K562 (cell line): Measurements from ENCODE around the gene PPP1R10. TPM values are rescaled to one million over a fixed set of nuclear protein-coding genes. Genes with fewer than 3 reads are reported as not detected.

Experiments used
- ARID1B ChIP-seq: fragments of 450-650 bp; IDR thresholded peaks from 2 replicates; pipeline ENCODE4 v1.6.1; 2016; ENCODE audit warnings: antibody characterized with exemption, mild to moderate bottlenecking, inconsistent platforms
- BCOR ChIP-seq: fragments of 450-650 bp; IDR thresholded peaks from 2 replicates; pipeline ENCODE4 v1.6.1; 2016
- BHLHE40 ChIP-seq: IDR thresholded peaks from 2 replicates; pipeline ENCODE4 v1.6.1; 2011; ENCODE audit warnings: low read length, improper control_type of control experiment
- GATAD2B ChIP-seq: fragments of 450-650 bp; IDR thresholded peaks from 2 replicates; pipeline ENCODE4 v1.6.1; 2017; ENCODE audit warnings: mild to moderate bottlenecking, borderline replicate concordance
- HDAC2 ChIP-seq: fragments of 450-650 bp; IDR thresholded peaks from 2 replicates; pipeline ENCODE4 v1.6.1; 2016; ENCODE audit warnings: mild to moderate bottlenecking
- HNRNPK ChIP-seq: fragments of 200-400 bp; formaldehyde crosslinking; IDR thresholded peaks from one replicate; pipeline ENCODE4 v1.6.1; 2018; ENCODE audit warnings: mild to moderate bottlenecking, low read depth, low read length; ENCODE audit not compliant: poor library complexity, severe bottlenecking
- ILF3 ChIP-seq: fragments of 450-650 bp; IDR thresholded peaks from 2 replicates; pipeline ENCODE4 v1.6.1; 2018; ENCODE audit warnings: antibody characterized with exemption, mild to moderate bottlenecking, moderate library complexity, borderline replicate concordance
- KAT2B ChIP-seq: IDR thresholded peaks from one replicate; pipeline ENCODE4 v1.6.1; 2012; ENCODE audit warnings: low read depth, mild to moderate bottlenecking, control low read depth, inconsistent platforms, low read length, moderate library complexity
- MCM3 ChIP-seq: fragments of 450-650 bp; IDR thresholded peaks from 2 replicates; pipeline ENCODE4 v1.6.1; 2016
- NFYB ChIP-seq: IDR thresholded peaks from 2 replicates; pipeline ENCODE4 v1.6.1; 2011; ENCODE audit warnings: mild to moderate bottlenecking, moderate library complexity; ENCODE audit not compliant: insufficient read length; ENCODE audit errors: extremely low read depth
- NR2F6 ChIP-seq: fragments of 450-650 bp; formaldehyde crosslinking; IDR thresholded peaks from 2 replicates; pipeline ENCODE4 v1.4.0; 2020; ENCODE audit warnings: mild to moderate bottlenecking
- SREBF2 ChIP-seq: sonication (generic); formaldehyde crosslinking; IDR thresholded peaks from 2 replicates; pipeline ENCODE4 v1.4.0; 2020; ENCODE audit warnings: mild to moderate bottlenecking, missing genetic modification reagents
- TCF7 ChIP-seq: sonication (generic); IDR thresholded peaks from 2 replicates; pipeline ENCODE4 v1.6.1; 2016; ENCODE audit warnings: antibody characterized with exemption, borderline replicate concordance
- TFAM ChIP-seq: fragments of 250-450 bp; sonication (Bioruptor Pico); conservative IDR thresholded peaks from 2 replicates; pipeline ENCODE4 v1.5.0; 2021; ENCODE audit warnings: mild to moderate bottlenecking, moderate library complexity
- THRAP3 ChIP-seq: fragments of 450-650 bp; IDR thresholded peaks from 2 replicates; pipeline ENCODE4 v1.6.1; 2016; ENCODE audit warnings: mild to moderate bottlenecking, inconsistent platforms, borderline replicate concordance
- ZBTB17 ChIP-seq: fragments of 450-650 bp; formaldehyde crosslinking; IDR thresholded peaks from 2 replicates; pipeline ENCODE4 v1.4.0; 2020; ENCODE audit warnings: mild to moderate bottlenecking
- ZFP1 ChIP-seq: fragments of 450-650 bp; formaldehyde crosslinking; IDR thresholded peaks from 2 replicates; pipeline ENCODE4 v1.4.0; 2020; ENCODE audit warnings: mild to moderate bottlenecking, mixed read lengths
- ZNF232 ChIP-seq: sonication (generic); formaldehyde crosslinking; IDR thresholded peaks from 2 replicates; pipeline ENCODE4 v1.8.0; 2022; ENCODE audit warnings: mild to moderate bottlenecking, missing genetic modification reagents
- ZNF79 ChIP-seq: fragments of 250-450 bp; sonication (Bioruptor Pico); IDR thresholded peaks from 2 replicates; pipeline ENCODE4 v1.4.0; 2020; ENCODE audit warnings: low read depth, mild to moderate bottlenecking, moderate library complexity
- polyA plus RNA-seq, 8 experiments: library from polyadenylated mRNA; depleted of rRNA in 4 of 8; stranded (reverse) in 5 of 8; unstranded in 3 of 8; fragments of >200 nt; fragmentation: Nextera tagmentation in 2 of 8; fragmentation: Illumina TruSeq in 1 of 8; extraction: Ambion mirVana in 2 of 8; extraction: Trizol in 1 of 8; gene quantifications; 2 replicates each; pipeline versions ENCODE4 v1.2.1 to v1.2.3, GENCODE V29; 2011 to 2014; ENCODE audit warnings: inconsistent platforms in 1 of 8, missing spikeins in 1 of 8
- total RNA-seq, 7 experiments: library from RNA; depleted of rRNA in 6 of 7; stranded (reverse); fragments of >200 nt in 6 of 7; fragmentation: Illumina TruSeq in 2 of 7; extraction: Trizol in 2 of 7; gene quantifications; 2 replicates each; pipeline versions ENCODE4 v1.2.1 to v1.2.3, GENCODE V29; 2011 to 2021; ENCODE audit warnings: low replicate concordance in 1 of 7
- TF ChIP-seq, protein P1 (sequence below): sonication (generic); formaldehyde crosslinking; IDR thresholded peaks from 2 replicates; pipeline ENCODE4 v1.9.0; 2022; ENCODE audit warnings: mild to moderate bottlenecking, missing genetic modification reagents
- TF ChIP-seq, protein P2 (sequence below): fragments of 250-450 bp; sonication (Bioruptor Pico); IDR thresholded peaks from 2 replicates; pipeline ENCODE4 v1.8.0; 2022; ENCODE audit warnings: inconsistent platforms, mild to moderate bottlenecking, moderate library complexity, borderline replicate concordance
- TF ChIP-seq, protein P3 (sequence below): sonication (generic); formaldehyde crosslinking; IDR thresholded peaks from 2 replicates; pipeline ENCODE4 v1.8.1; 2022; ENCODE audit warnings: missing genetic modification reagents
- TF ChIP-seq, protein P4 (sequence below): sonication (generic); formaldehyde crosslinking; IDR thresholded peaks from 2 replicates; pipeline ENCODE4 v1.8.0; 2023; ENCODE audit warnings: mild to moderate bottlenecking, missing genetic modification reagents

The PPP1R10 gene
- total and polyA plus RNA-seq, 9 of the 15 experiments (the other 6 are each of a cell fraction or from before 2014, with no cell fraction given) = 14.1 to 65.5 (median 32.6) TPM

DNA sequence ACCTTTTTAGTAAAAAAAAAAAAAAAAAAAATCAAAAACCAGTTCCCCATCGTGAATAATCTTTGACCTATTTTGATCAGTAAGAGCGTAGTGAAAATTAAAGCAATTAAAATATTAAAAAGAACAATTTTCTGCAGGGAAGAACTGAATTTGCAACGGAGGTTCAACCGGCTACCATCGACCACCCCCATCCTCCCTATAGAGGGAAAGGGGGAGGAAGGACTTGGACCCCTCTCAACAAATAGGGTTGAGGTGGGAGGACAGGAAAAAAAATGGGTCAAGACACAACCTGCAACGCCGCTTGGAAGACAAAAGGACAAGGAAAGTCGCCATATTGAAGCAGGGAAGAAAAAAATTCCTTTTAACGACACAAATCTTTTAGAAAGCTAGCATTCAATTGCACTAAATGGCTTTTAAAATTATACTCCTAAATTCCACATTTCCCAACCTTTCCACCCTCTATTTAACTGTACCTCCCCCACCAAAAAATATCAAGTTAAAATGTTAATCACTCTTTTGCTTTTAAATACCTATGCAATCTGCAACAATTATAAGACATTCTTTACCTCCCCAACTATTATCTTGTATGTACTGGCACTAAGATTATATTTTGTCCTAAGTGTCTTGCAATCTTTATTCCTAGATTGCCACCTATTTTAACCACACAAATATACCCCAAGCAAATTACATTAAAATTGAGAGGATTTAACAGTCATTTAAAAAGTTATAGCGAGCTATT, 1.7 kb downstream of the PPP1R10 start (continued):
- TF ChIP-seq BCOR (0 out of 2 replicates have a peak, but pooled peaks have one; percentile 4), THRAP3 (peak; percentile 94), TCF7 (no peak), GATAD2B (no peak), NR2F6 (no peak), ZNF232 (no peak), TFAM (CRISPR knock-in tag) (no peak), KAT2B (no peak), HNRNPK (peak; percentile 77), ZNF79 (CRISPR knock-in tag) (no peak), ILF3 (peak; percentile 97), ARID1B (no peak; the same call in 1 of the 2 replicates), NFYB (no peak), HDAC2 (no peak), BHLHE40 (no peak), ZBTB17 (CRISPR knock-in tag) (peak; percentile 77; the same call in 1 of the 2 replicates), MCM3 (no peak), ZFP1 (CRISPR knock-in tag) (peak; percentile 57; the same call in 1 of the 2 replicates), SREBF2 (CRISPR knock-in tag) (no peak)
- TF ChIP-seq, protein P1, sequence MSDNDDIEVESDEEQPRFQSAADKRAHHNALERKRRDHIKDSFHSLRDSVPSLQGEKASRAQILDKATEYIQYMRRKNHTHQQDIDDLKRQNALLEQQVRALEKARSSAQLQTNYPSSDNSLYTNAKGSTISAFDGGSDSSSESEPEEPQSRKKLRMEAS (CRISPR knock-in tag) = no peak
- TF ChIP-seq, protein P2, sequence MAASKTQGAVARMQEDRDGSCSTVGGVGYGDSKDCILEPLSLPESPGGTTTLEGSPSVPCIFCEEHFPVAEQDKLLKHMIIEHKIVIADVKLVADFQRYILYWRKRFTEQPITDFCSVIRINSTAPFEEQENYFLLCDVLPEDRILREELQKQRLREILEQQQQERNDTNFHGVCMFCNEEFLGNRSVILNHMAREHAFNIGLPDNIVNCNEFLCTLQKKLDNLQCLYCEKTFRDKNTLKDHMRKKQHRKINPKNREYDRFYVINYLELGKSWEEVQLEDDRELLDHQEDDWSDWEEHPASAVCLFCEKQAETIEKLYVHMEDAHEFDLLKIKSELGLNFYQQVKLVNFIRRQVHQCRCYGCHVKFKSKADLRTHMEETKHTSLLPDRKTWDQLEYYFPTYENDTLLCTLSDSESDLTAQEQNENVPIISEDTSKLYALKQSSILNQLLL (CRISPR knock-in tag) = no peak; the same call in 1 of the 2 replicates
- TF ChIP-seq, protein P3, sequence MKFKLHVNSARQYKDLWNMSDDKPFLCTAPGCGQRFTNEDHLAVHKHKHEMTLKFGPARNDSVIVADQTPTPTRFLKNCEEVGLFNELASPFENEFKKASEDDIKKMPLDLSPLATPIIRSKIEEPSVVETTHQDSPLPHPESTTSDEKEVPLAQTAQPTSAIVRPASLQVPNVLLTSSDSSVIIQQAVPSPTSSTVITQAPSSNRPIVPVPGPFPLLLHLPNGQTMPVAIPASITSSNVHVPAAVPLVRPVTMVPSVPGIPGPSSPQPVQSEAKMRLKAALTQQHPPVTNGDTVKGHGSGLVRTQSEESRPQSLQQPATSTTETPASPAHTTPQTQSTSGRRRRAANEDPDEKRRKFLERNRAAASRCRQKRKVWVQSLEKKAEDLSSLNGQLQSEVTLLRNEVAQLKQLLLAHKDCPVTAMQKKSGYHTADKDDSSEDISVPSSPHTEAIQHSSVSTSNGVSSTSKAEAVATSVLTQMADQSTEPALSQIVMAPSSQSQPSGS (CRISPR knock-in tag) = no peak
- TF ChIP-seq, protein P4, sequence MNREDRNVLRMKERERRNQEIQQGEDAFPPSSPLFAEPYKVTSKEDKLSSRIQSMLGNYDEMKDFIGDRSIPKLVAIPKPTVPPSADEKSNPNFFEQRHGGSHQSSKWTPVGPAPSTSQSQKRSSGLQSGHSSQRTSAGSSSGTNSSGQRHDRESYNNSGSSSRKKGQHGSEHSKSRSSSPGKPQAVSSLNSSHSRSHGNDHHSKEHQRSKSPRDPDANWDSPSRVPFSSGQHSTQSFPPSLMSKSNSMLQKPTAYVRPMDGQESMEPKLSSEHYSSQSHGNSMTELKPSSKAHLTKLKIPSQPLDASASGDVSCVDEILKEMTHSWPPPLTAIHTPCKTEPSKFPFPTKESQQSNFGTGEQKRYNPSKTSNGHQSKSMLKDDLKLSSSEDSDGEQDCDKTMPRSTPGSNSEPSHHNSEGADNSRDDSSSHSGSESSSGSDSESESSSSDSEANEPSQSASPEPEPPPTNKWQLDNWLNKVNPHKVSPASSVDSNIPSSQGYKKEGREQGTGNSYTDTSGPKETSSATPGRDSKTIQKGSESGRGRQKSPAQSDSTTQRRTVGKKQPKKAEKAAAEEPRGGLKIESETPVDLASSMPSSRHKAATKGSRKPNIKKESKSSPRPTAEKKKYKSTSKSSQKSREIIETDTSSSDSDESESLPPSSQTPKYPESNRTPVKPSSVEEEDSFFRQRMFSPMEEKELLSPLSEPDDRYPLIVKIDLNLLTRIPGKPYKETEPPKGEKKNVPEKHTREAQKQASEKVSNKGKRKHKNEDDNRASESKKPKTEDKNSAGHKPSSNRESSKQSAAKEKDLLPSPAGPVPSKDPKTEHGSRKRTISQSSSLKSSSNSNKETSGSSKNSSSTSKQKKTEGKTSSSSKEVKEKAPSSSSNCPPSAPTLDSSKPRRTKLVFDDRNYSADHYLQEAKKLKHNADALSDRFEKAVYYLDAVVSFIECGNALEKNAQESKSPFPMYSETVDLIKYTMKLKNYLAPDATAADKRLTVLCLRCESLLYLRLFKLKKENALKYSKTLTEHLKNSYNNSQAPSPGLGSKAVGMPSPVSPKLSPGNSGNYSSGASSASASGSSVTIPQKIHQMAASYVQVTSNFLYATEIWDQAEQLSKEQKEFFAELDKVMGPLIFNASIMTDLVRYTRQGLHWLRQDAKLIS = no peak
